Measurements from ENCODE around the gene CENPA.
"Not testable (repeated sequence)": the region's sequence is repeated elsewhere in the genome, so short reads cannot be mapped to it uniquely, and the experiment has no call there.

DNA sequence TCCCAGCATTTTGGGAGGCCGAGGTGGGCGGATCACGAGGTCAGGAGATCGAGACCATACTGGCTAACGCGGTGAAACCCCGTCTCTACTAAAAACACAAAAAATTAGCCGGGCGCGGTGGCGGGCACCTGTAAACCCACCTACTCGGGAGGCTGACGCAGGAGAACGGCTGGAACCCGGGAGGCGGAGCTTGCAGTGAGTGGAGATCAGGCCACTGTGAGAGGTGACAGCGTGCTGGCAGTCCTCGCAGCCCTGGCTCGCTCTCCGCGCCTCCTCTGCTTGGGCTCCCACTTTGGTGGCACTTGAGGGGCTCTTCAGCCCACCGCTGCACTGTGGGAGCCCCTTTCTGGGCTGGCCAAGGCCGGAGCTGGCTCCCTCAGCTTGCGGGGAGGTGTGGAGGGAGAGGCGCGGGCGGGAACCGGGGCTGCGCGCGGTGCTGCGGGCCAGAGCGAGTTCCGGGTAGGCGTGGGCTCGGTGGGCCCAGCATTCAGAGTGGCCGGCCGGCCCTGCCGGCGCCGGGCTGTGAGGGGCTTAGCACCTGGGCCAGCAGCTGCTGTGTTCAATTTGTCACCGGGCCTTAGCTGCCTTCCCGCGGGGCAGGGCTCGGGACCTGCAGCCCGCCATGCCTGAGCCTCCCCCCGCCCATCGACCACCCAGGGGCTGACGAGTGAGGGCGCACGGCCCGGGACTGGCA, 28.4 kb downstream of the CENPA start:
- TF ChIP-seq, protein P1, sequence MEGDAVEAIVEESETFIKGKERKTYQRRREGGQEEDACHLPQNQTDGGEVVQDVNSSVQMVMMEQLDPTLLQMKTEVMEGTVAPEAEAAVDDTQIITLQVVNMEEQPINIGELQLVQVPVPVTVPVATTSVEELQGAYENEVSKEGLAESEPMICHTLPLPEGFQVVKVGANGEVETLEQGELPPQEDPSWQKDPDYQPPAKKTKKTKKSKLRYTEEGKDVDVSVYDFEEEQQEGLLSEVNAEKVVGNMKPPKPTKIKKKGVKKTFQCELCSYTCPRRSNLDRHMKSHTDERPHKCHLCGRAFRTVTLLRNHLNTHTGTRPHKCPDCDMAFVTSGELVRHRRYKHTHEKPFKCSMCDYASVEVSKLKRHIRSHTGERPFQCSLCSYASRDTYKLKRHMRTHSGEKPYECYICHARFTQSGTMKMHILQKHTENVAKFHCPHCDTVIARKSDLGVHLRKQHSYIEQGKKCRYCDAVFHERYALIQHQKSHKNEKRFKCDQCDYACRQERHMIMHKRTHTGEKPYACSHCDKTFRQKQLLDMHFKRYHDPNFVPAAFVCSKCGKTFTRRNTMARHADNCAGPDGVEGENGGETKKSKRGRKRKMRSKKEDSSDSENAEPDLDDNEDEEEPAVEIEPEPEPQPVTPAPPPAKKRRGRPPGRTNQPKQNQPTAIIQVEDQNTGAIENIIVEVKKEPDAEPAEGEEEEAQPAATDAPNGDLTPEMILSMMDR (CRISPR knock-in tag; IDR thresholded peaks at IDR 0.05): not testable (repeated sequence)
- TF ChIP-seq, protein P2, sequence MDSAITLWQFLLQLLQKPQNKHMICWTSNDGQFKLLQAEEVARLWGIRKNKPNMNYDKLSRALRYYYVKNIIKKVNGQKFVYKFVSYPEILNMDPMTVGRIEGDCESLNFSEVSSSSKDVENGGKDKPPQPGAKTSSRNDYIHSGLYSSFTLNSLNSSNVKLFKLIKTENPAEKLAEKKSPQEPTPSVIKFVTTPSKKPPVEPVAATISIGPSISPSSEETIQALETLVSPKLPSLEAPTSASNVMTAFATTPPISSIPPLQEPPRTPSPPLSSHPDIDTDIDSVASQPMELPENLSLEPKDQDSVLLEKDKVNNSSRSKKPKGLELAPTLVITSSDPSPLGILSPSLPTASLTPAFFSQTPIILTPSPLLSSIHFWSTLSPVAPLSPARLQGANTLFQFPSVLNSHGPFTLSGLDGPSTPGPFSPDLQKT (CRISPR knock-in tag; IDR thresholded peaks at IDR 0.05; ENCODE audit: borderline replicate concordance): not testable (repeated sequence)
- not testable (repeated sequence) for TF ChIP-seq ZZZ3 (CRISPR knock-in tag; IDR thresholded peaks at IDR 0.05; ENCODE audit: borderline replicate concordance); ZFP62 (CRISPR knock-in tag; IDR thresholded peaks at IDR 0.05); SP1 (IDR thresholded peaks at IDR 0.05); SP1 (CRISPR knock-in tag; IDR thresholded peaks at IDR 0.05); CREM (IDR thresholded peaks at IDR 0.05); CREM (CRISPR knock-in tag; IDR thresholded peaks at IDR 0.05); KDM5A (IDR thresholded peaks at IDR 0.05; ENCODE audit: borderline replicate concordance, low read length); CCAR2 (optimal IDR thresholded peaks at IDR 0.05; ENCODE audit: low read depth, low read length); HMG20A (CRISPR knock-in tag; IDR thresholded peaks at IDR 0.05; ENCODE audit: borderline replicate concordance); HMGXB4 (CRISPR knock-in tag; IDR thresholded peaks at IDR 0.05; ENCODE audit: borderline replicate concordance in 1 of 2, low read depth in 1 of 2)
- TF ChIP-seq, protein P3, sequence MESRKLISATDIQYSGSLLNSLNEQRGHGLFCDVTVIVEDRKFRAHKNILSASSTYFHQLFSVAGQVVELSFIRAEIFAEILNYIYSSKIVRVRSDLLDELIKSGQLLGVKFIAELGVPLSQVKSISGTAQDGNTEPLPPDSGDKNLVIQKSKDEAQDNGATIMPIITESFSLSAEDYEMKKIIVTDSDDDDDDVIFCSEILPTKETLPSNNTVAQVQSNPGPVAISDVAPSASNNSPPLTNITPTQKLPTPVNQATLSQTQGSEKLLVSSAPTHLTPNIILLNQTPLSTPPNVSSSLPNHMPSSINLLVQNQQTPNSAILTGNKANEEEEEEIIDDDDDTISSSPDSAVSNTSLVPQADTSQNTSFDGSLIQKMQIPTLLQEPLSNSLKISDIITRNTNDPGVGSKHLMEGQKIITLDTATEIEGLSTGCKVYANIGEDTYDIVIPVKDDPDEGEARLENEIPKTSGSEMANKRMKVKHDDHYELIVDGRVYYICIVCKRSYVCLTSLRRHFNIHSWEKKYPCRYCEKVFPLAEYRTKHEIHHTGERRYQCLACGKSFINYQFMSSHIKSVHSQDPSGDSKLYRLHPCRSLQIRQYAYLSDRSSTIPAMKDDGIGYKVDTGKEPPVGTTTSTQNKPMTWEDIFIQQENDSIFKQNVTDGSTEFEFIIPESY (CRISPR knock-in tag; IDR thresholded peaks at IDR 0.05): not testable (repeated sequence)
- TF ChIP-seq, protein P4, sequence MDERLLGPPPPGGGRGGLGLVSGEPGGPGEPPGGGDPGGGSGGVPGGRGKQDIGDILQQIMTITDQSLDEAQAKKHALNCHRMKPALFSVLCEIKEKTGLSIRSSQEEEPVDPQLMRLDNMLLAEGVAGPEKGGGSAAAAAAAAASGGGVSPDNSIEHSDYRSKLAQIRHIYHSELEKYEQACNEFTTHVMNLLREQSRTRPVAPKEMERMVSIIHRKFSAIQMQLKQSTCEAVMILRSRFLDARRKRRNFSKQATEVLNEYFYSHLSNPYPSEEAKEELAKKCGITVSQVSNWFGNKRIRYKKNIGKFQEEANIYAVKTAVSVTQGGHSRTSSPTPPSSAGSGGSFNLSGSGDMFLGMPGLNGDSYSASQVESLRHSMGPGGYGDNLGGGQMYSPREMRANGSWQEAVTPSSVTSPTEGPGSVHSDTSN (CRISPR knock-in tag; IDR thresholded peaks at IDR 0.05): not testable (repeated sequence)
- TF ChIP-seq, protein P5, sequence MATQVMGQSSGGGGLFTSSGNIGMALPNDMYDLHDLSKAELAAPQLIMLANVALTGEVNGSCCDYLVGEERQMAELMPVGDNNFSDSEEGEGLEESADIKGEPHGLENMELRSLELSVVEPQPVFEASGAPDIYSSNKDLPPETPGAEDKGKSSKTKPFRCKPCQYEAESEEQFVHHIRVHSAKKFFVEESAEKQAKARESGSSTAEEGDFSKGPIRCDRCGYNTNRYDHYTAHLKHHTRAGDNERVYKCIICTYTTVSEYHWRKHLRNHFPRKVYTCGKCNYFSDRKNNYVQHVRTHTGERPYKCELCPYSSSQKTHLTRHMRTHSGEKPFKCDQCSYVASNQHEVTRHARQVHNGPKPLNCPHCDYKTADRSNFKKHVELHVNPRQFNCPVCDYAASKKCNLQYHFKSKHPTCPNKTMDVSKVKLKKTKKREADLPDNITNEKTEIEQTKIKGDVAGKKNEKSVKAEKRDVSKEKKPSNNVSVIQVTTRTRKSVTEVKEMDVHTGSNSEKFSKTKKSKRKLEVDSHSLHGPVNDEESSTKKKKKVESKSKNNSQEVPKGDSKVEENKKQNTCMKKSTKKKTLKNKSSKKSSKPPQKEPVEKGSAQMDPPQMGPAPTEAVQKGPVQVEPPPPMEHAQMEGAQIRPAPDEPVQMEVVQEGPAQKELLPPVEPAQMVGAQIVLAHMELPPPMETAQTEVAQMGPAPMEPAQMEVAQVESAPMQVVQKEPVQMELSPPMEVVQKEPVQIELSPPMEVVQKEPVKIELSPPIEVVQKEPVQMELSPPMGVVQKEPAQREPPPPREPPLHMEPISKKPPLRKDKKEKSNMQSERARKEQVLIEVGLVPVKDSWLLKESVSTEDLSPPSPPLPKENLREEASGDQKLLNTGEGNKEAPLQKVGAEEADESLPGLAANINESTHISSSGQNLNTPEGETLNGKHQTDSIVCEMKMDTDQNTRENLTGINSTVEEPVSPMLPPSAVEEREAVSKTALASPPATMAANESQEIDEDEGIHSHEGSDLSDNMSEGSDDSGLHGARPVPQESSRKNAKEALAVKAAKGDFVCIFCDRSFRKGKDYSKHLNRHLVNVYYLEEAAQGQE (IDR thresholded peaks at IDR 0.05; ENCODE audit: borderline replicate concordance in 1 of 2, low read depth in 1 of 2, low read length in 2 of 2): not testable (repeated sequence)

All from HepG2 (cell line).